CD8-positive, alpha-beta memory T cell (primary cell): ENCODE measurements around the gene GNAT2. TPM values are rescaled to one million over a fixed set of nuclear protein-coding genes. Genes with fewer than 3 reads are reported as not detected.

Experiments
- CTCF ChIA-PET: fragments of 350-600 bp; sonication (Branson Sonifier 250); formaldehyde crosslinking; loops from one replicate; lab custom pipeline; 2021; ENCODE audit warnings: antibody characterized with exemption; lab: Charles Lee
- POLR2A ChIA-PET: fragments of 350-600 bp; sonication (Branson Sonifier 250); formaldehyde crosslinking; loops from one replicate; lab custom pipeline; 2021; ENCODE audit warnings: antibody characterized with exemption; lab: Charles Lee
- DNase-seq, 5 donors: peaks; one replicate each; pipeline versions ENCODE4 v3.0.0 to v3.0.0-alpha.2; 2020 to 2022; ENCODE audit warnings: mixed read lengths in 1 of 5
- H3K27ac ChIP-seq: one replicate; pipeline ENCODE4 v1.7.0; 2013; ENCODE audit warnings: low read depth, mild to moderate bottlenecking, low read length, moderate library complexity
- H3K27me3 ChIP-seq: 2 replicates; pipeline ENCODE4 v1.7.0; 2013; ENCODE audit warnings: low read length, mild to moderate bottlenecking; ENCODE audit not compliant: insufficient read depth, poor library complexity, severe bottlenecking
- H3K36me3 ChIP-seq: 2 replicates; pipeline ENCODE4 v1.7.0; 2013; ENCODE audit warnings: mild to moderate bottlenecking, low read length, moderate library complexity; ENCODE audit not compliant: insufficient read depth
- H3K4me1 ChIP-seq: 2 replicates; pipeline ENCODE4 v1.7.0; 2013; ENCODE audit warnings: mild to moderate bottlenecking, low read length, moderate library complexity; ENCODE audit not compliant: insufficient read depth
- H3K4me3 ChIP-seq: 2 replicates; pipeline ENCODE4 v1.7.0; 2013; ENCODE audit warnings: mild to moderate bottlenecking, low read length
- H3K9me3 ChIP-seq: 2 replicates; pipeline ENCODE4 v1.7.0; 2013; ENCODE audit warnings: mild to moderate bottlenecking, low read length
- H3K27ac Mint-ChIP-seq, 8 donors: one replicate each; pipeline ENCODE4 v1.8.0; 2020 to 2021; ENCODE audit warnings: mixed read lengths in 8 of 8, mild to moderate bottlenecking in 6 of 8, inconsistent platforms in 3 of 8, moderate library complexity in 3 of 8
- H3K27me3 Mint-ChIP-seq, 2 donors: one replicate each; pipeline ENCODE4 v1.8.0; 2020 to 2021; ENCODE audit warnings: mixed read lengths in 2 of 2, mild to moderate bottlenecking in 1 of 2, moderate library complexity in 1 of 2
- H3K36me3 Mint-ChIP-seq, 3 donors: one replicate each; pipeline ENCODE4 v1.8.0; 2020 to 2021; ENCODE audit warnings: mixed read lengths in 3 of 3, inconsistent platforms in 1 of 3, mild to moderate bottlenecking in 1 of 3
- H3K4me1 Mint-ChIP-seq, 3 donors: one replicate each; pipeline ENCODE4 v1.8.0; 2020 to 2021; ENCODE audit warnings: mixed read lengths in 3 of 3, inconsistent platforms in 1 of 3, mild to moderate bottlenecking in 1 of 3
- H3K4me3 Mint-ChIP-seq, 7 donors: one replicate each; pipeline ENCODE4 v1.8.0; 2020 to 2021; ENCODE audit warnings: mixed read lengths in 7 of 7, mild to moderate bottlenecking in 6 of 7, moderate library complexity in 4 of 7, inconsistent platforms in 2 of 7
- H3K9me3 Mint-ChIP-seq, 5 donors: one replicate each; pipeline ENCODE4 v1.8.0; 2020 to 2022; ENCODE audit warnings: mixed read lengths in 5 of 5, mild to moderate bottlenecking in 3 of 5, moderate library complexity in 2 of 5, inconsistent platforms in 1 of 5
- polyA plus RNA-seq: library from polyadenylated mRNA; unstranded; fragments of 300-500 nt; fragmentation: Illumina TruSeq; gene quantifications from one replicate; pipeline ENCODE4 v1.2.3, GENCODE V29; 2021
- total RNA-seq, 2 experiments: library from RNA; stranded (reverse); gene quantifications; one replicate each; pipeline ENCODE4 v1.2.3, GENCODE V29; 2021

Gene GNAT2
- total and polyA plus RNA-seq, 3 experiments from 2014 or later, result 0.53 to 1.5 TPM; not detected in 1

DNA sequence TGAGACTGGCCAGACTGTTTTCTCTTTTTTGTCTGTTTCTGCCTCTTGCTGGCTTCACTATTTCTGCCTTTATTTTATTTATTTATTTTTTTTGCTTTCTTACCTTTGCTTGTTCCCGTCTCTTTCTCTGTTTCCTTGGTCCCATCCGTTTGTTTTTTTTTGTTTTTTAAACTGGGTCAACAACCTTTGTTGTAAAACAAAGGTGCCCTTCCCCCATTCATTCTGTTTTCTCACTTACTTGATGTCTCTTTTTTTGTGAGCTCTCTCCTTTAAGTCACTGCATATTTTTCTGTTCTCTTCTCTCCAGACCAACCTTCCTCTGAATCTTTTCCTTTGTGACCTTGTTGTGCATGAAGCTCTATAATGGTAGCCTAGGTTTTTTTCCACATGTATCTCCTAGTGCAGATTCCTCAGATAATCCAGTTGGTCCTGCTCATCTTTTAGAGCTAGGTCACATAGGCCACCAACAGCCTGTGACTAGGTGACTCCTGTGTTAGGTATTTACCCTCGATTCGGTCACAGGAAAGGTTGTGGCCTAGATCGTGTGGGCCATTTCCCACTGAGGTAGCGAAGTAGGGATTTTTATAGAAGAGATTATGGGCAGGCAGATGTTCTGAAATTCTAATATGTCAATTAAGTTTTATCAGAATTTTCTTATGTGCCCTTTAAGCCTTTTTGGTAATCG, 55.1 kb downstream of the GNAT2 start:
- peaks cover 66 to 76% (median 67%) of the 10 kb centered on the region in 3 donors for H3K4me1 Mint-ChIP-seq
- no peaks in the 10 kb centered on the region for H3K9me3 Mint-ChIP-seq
- Histone ChIP-seq H3K36me3 (no peaks in the 10 kb centered on the region), H3K4me1 (peaks cover 41% of the 10 kb centered on the region), H3K27me3 (no peaks in the 10 kb centered on the region), H3K4me3 (no peak overlapping the region), H3K9me3 (no peaks in the 10 kb centered on the region), H3K27ac (no peak overlapping the region)
- CTCF ChIA-PET, result interaction anchor here (1.1 kb wide), 1 partner anchor 60 kb away, joined by 4 read pairs; no protein-coding TSS in a partner anchor
- DNase-seq, result no peak
- H3K27me3 Mint-ChIP-seq, result no peaks in the 10 kb centered on the region
- H3K4me3 Mint-ChIP-seq, result peak overlapping the region in 2 of 7 donors; percentile 19 to 28
- H3K27ac Mint-ChIP-seq, result peak overlapping the region; percentile 1 to 67 (median 34)
- H3K36me3 Mint-ChIP-seq, result peaks cover 0 to 5% (median 2%) of the 10 kb centered on the region in 3 donors
- POLR2A ChIA-PET, result interaction anchor here (2.0 kb wide), 1 partner anchor 15 kb away, joined by 4 read pairs; no protein-coding TSS in a partner anchor

DNA sequence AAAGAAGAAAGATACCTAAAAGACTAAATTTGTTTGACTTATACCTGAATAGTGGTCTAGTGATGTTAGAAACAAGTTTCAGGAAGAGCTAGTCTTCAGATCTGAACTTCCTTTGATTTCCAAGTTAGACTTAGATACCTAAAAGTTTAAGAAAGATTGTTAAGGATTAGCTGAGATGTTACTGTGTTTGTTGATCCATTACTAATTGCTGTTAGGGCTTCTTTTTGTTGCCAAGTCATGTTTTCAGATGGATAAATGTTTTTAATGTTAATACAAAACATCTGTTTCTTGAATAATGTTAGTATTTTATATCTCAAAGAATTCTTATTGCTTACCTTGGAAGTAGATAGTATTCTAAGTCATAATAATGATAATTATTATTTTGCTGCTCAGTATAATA, 59.4 kb downstream of the GNAT2 start:
- H3K27me3 ChIP-seq, result no peaks in the 10 kb centered on the region
- H3K4me1 ChIP-seq, result peaks cover 47% of the 10 kb centered on the region
- Mint-ChIP-seq H3K36me3 (peaks cover 0 to 8% (median 4%) of the 10 kb centered on the region in 3 donors), H3K4me3 (peak overlapping the region in 3 of 7 donors; percentile 22 to 30 (median 28)), H3K27me3 (no peaks in the 10 kb centered on the region), H3K27ac (peak overlapping the region in 1 of 8 donors; percentile 57), H3K9me3 (no peaks in the 10 kb centered on the region), H3K4me1 (peaks cover 76 to 94% (median 92%) of the 10 kb centered on the region in 3 donors)
- ChIA-PET CTCF (interaction anchor here (1.8 to 2.3 kb wide), 2 partner anchors 14 to 70 kb away, joined by 5 to 7 read pairs; no protein-coding TSS in a partner anchor), POLR2A (no interaction called here)
- H3K36me3 ChIP-seq, result no peaks in the 10 kb centered on the region
- H3K9me3 ChIP-seq, result no peaks in the 10 kb centered on the region
- H3K4me3 ChIP-seq, result no peak overlapping the region
- H3K27ac ChIP-seq, result no peak overlapping the region
- DNase-seq, result no peak

- H3K36me3 Mint-ChIP-seq, result peaks cover 0 to 12% (median 8%) of the 10 kb centered on the region in 3 donors
- Histone ChIP-seq H3K9me3 (no peaks in the 10 kb centered on the region), H3K27ac (no peak overlapping the region), H3K4me3 (no peak overlapping the region), H3K4me1 (peaks cover 47% of the 10 kb centered on the region), H3K27me3 (no peaks in the 10 kb centered on the region), H3K36me3 (no peaks in the 10 kb centered on the region)
- no peak for DNase-seq
- ChIA-PET CTCF (no interaction called here), POLR2A (no interaction called here)
- no peak overlapping the region for H3K27ac Mint-ChIP-seq
- peaks cover 79 to 96% (median 95%) of the 10 kb centered on the region in 3 donors for H3K4me1 Mint-ChIP-seq
- H3K9me3 Mint-ChIP-seq, result no peaks in the 10 kb centered on the region
- no peak overlapping the region for H3K4me3 Mint-ChIP-seq
- H3K27me3 Mint-ChIP-seq, result no peaks in the 10 kb centered on the region
These were observed 61.9 kb downstream of the GNAT2 start for GRCh38 chr1:109557520-109557919.

DNA sequence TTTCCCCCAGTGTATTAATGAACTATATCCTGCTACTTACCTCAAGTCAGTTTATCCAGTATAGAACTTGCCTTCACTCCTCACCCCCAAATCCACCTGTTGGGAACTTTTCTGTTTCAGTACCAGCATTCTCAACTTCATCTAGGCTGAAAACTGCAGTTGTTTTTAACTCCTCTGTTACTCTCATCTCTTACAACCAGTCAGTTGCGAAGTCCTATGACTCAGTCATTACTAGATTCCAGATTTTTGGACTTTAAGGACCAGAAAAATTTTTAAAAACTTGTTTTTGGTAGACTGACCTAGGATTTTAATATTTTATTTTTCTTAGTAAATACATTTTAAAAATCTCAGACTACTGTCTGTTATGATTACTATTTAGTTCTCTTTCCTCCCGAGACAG, 62.9 kb downstream of the GNAT2 start:
- Histone ChIP-seq H3K4me3 (no peak overlapping the region), H3K27me3 (no peaks in the 10 kb centered on the region), H3K27ac (no peak overlapping the region), H3K36me3 (no peaks in the 10 kb centered on the region), H3K4me1 (peaks cover 45% of the 10 kb centered on the region), H3K9me3 (no peaks in the 10 kb centered on the region)
- DNase-seq, result no peak
- Mint-ChIP-seq H3K27me3 (no peaks in the 10 kb centered on the region), H3K9me3 (no peaks in the 10 kb centered on the region), H3K4me3 (no peak overlapping the region), H3K36me3 (peaks cover 0 to 14% (median 6%) of the 10 kb centered on the region in 3 donors), H3K27ac (no peak overlapping the region), H3K4me1 (peaks cover 73 to 91% (median 91%) of the 10 kb centered on the region in 3 donors)
- ChIA-PET POLR2A (no interaction called here), CTCF (no interaction called here)

Other genes starting within 250 kb of the GNAT2 start
- 1 to 10 TPM; 3.0 to 3.9 TPM for gene SORT1, start 221.7 kb downstream of the GNAT2 start, total RNA-seq
- gene SORT1, start 221.7 kb downstream of the GNAT2 start, polyA plus RNA-seq, result 0.16 TPM
- gene PSMA5, start 193.2 kb downstream of the GNAT2 start, total RNA-seq, result 100 to 1,000 TPM; 207 to 238 TPM
- 120 TPM for gene PSMA5, start 193.2 kb downstream of the GNAT2 start, polyA plus RNA-seq
- gene SYPL2, start 153.1 kb downstream of the GNAT2 start, total RNA-seq, result under 1 TPM in 1 of 2 experiments, not detected in 1; 0.07 TPM
- gene SYPL2, start 153.1 kb downstream of the GNAT2 start, polyA plus RNA-seq, result 0.07 TPM
- 10 to 100 TPM; 14.6 to 15.3 TPM for gene ATXN7L2, start 135.7 kb downstream of the GNAT2 start, total RNA-seq
- gene ATXN7L2, start 135.7 kb downstream of the GNAT2 start, polyA plus RNA-seq, result 8.7 TPM
- gene CYB561D1, start 125.5 kb downstream of the GNAT2 start, total RNA-seq, result 10 to 100 TPM in 1 of 2 experiments, 1 to 10 TPM in 1; 9.9 to 10.6 TPM
- 15.4 TPM for gene CYB561D1, start 125.5 kb downstream of the GNAT2 start, polyA plus RNA-seq
- 1 to 10 TPM; 4.0 to 4.9 TPM for gene AMIGO1, start 109.9 kb downstream of the GNAT2 start, total RNA-seq
- 20.2 TPM for gene AMIGO1, start 109.9 kb downstream of the GNAT2 start, polyA plus RNA-seq
- gene GPR61, start 79.7 kb downstream of the GNAT2 start, total RNA-seq, result under 1 TPM in 1 of 2 experiments, not detected in 1; 0.39 TPM
- not detected for gene GPR61, start 79.7 kb downstream of the GNAT2 start, polyA plus RNA-seq
- 1 to 10 TPM; 9.8 to 9.9 TPM for gene GNAI3, start 71.0 kb downstream of the GNAT2 start, total RNA-seq
- 8.6 TPM for gene GNAI3, start 71.0 kb downstream of the GNAT2 start, polyA plus RNA-seq
- gene AMPD2, start 221 bp upstream of the GNAT2 start, total RNA-seq, result 10 to 100 TPM; 69.1 to 91.1 TPM
- gene AMPD2, start 221 bp upstream of the GNAT2 start, polyA plus RNA-seq, result 36.0 TPM
- 1 to 10 TPM; 1.6 to 2.7 TPM for gene GSTM4, start 36.5 kb upstream of the GNAT2 start, total RNA-seq
- 4.4 TPM for gene GSTM4, start 36.5 kb upstream of the GNAT2 start, polyA plus RNA-seq
- gene GSTM2, start 48.4 kb upstream of the GNAT2 start, total RNA-seq, result 1 to 10 TPM; 2.7 to 3.1 TPM
- gene GSTM2, start 48.4 kb upstream of the GNAT2 start, polyA plus RNA-seq, result 2.6 TPM
- gene GSTM1, start 68.2 kb upstream of the GNAT2 start, total RNA-seq, result not detected
- not detected for gene GSTM1, start 68.2 kb upstream of the GNAT2 start, polyA plus RNA-seq
- gene GSTM5, start 92.6 kb upstream of the GNAT2 start, total RNA-seq, result not detected
- not detected for gene GSTM5, start 92.6 kb upstream of the GNAT2 start, polyA plus RNA-seq
- 1 to 10 TPM; 7.2 to 7.5 TPM for gene GSTM3, start 121.4 kb upstream of the GNAT2 start, total RNA-seq
- gene GSTM3, start 121.4 kb upstream of the GNAT2 start, polyA plus RNA-seq, result 23.1 TPM
- not detected for gene EPS8L3, start 144.3 kb upstream of the GNAT2 start, total RNA-seq
- not detected for gene EPS8L3, start 144.3 kb upstream of the GNAT2 start, polyA plus RNA-seq